Measurements from ENCODE around the gene MYH4.

The MYH4 gene

DNA sequence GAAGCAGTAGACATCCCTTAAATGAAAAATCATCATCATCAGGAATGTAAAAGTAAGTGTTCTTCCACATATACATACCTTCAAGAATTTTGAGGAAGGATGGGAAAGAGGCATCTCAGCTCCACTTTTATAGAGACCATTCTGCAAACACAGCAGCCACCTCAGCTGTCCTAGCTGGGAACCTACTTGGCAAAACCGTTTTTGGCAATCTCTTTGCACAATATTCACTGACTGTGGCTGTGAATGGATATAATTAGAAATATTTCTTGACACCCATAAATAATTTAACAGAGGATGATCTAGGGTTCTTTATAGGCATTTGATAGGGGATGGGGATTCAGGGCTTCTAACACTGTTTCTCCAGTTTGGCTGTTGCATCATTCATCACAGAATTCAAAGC, at the start of gene MYH4:
TSS of gene MYH4 (minus strand) at position 101 of the 400 bp plus-strand sequence. CDS start 2,814 bp downstream, outside the sequence.
- DNase-seq = no peak

GRCh38 chr17:10518271-10519037, 49.1 kb upstream of the MYH4 start, which contains the start of gene MYH1:
MYH1 (minus strand) TSS chr17:10518542; CDS start chr17:10516642, 1,900 bp downstream.
- no peak for DNase-seq

DNA sequence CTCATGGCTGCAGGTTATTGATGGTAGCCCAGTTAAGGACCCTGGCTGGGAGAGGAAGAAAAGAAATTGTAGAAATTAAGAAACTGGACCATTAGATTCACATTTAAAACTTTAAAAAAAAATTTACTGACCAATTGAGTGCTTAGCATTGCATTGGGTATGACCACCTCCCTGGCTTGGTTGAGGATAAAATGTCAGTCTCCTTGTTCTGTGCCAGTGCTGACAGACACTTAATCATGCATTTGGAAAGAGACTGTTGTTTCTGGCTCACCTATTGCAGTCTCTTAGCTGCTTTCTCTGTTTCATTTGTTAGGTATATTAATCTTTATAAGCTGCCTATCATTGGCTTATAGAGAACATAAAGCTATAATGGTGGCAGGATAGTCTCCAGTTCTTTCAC, 47.3 kb upstream of the MYH4 start:
- no peak for DNase-seq

- DNase-seq = no peak
Measured at GRCh38 chr17:10516065-10516464, 46.7 kb upstream of the MYH4 start.

- no peak for DNase-seq
Measured at GRCh38 chr17:10513299-10514067, 44.1 kb upstream of the MYH4 start.

GRCh38 chr17:10512856-10513255, 43.5 kb upstream of the MYH4 start:
- no peak for DNase-seq

DNA sequence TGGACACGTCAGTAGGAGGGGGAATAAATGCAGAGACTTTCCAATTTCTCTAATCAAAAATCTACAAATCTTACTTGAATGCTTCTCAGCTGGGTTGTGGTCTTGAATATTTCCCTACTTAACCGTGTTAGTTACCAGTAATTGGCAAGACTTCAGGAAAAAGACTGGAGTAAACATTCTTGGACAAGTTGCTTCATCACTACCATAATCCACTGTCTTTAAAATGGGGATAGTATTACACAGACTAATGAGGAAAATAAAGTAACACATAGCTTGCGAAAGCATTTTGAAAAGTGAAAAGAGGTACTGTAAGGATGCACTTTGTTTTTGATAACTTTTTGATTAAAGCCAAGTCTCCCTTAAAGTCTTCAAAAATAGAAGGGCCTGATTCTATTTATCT, 30.6 kb upstream of the MYH4 start:
- no peak for DNase-seq

- DNase-seq = no peak
Measured at GRCh38 chr17:10492004-10492403, 22.6 kb upstream of the MYH4 start.

GRCh38 chr17:10482252-10482651, 12.9 kb upstream of the MYH4 start:
- DNase-seq = no peak

DNA sequence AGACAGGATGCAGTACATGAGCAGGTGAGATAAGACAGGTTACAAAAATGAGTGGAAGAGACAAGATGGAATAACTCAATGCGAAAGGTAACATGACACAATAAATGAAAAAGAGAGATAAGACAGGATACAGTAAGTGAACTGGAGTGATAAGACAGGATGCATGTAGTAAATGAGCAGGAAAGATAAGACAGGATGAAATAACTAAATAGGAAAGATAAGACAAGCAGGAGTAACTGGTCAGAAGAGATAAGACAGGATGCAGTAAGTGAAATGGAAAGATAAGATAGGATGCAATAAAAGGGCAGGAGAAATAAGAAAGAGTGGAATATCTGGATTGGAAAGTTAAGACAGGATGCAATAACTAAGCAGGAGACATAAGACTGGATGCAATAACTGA, 8.3 kb upstream of the MYH4 start:
- no peak for DNase-seq

DNA sequence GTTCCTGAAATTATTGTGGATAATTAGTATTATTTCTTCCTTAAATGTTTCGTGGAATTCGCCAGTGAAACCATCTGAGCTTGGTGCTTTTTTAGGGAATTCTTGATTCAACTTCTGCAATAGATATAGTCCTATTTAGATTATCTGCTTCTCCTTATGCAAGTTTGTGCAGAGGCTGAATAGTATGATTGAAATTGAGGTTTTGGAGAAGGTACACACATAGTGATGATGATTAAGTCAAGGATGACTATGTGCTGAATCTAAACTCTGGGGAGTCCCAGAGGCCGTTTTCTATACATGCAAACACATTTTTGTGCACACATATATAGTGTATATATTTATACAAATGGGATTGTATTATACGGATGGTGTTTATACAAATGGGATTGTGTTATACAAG, 5.2 kb upstream of the MYH4 start:
- no peak for DNase-seq

- no peak for DNase-seq
Measured at GRCh38 chr17:10471858-10472257, 2.5 kb upstream of the MYH4 start.

- no peak for DNase-seq
Measured at GRCh38 chr17:10463402-10463801, 6.0 kb downstream of the MYH4 start.

DNA sequence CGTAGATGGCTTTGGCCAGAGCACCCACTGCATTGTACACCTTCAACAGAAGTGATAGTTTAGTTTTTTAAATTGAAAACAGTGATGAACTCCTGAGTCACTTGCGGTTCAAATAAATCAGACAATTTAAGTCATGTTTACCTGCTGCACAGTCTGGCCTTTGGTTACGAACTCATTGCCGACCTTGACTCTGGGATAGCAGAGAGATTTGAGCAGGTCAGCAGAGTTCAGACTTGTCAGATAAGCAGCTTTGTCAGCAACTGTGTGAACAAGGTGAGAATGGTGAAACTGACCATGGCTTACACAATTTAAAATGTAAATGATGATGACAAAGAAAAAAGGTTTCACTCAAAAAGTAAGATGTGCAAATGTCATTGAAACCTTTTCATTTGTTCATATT, 9.3 kb downstream of the MYH4 start:
- DNase-seq = no peak

GRCh38 chr17:10458701-10459100, 10.7 kb downstream of the MYH4 start:
- no peak for DNase-seq

- DNase-seq = no peak
Measured at GRCh38 chr17:10457952-10458351, 11.4 kb downstream of the MYH4 start.

DNA sequence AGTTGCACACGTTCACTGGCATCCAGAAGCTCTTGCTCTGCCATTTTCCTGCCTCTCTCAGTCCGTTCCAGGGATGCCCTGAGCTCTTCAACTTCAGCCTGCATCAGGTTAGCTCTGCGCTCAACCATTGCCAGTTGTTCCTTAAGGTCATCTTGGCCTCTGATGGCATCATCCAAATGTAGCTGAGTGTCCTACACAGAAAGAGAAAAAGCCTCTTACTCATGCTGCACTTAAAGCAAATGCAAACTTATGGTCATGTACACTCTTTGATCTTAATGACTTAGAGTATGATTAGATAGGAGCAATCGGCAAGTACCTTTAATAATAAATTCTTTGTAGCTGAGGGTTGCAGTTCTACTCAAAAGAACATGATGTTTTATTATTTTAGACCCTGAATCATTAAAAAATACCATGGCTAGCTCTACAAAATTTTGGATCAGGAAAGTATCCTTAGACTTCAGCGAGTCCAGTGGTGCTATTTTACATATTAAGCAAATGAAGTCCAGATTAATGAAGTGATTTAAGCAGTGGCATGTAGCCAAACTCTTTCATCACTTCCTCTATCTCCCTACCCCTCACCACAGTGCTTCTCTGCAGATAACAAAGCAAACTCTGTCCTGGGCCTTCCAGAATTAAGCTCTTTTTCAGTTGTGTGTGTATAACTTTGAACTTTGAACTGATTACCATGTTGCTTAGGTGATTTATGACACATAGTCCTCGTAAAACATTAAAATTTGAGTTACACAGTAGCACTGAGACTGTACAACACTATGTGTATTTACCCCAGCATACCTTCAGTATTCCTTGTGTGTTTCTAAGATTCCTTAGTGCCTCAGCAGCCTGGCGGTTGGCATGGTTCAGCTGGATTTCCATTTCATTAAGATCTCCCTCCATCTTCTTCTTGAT, 22.1 kb downstream of the MYH4 start:
- no peak for DNase-seq

GRCh38 chr17:10439816-10440215, 29.5 kb downstream of the MYH4 start:
- no peak for DNase-seq

DNA sequence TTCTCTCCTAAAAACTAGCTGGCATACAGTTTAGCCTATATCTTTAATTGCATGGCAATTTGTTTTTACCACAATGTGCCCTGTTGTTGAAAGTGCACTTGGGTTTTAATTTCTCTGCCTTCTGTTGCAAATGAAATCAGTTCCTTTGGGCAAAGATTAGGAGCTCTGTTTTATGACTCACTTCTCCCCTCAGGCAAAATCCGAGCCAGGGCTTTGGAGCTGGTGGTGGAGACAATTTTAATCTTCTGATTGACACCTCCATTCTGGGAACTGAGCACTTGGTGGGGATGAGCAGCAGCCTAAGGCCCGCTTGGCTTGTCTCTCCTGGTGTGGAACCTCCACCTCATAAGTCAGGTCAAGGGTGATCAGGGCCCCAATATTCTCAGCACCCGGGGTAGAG, 34.3 kb downstream of the MYH4 start:
- no peak for DNase-seq

GRCh38 chr17:10429421-10430045, 39.8 kb downstream of the MYH4 start:
- no peak for DNase-seq

DNA sequence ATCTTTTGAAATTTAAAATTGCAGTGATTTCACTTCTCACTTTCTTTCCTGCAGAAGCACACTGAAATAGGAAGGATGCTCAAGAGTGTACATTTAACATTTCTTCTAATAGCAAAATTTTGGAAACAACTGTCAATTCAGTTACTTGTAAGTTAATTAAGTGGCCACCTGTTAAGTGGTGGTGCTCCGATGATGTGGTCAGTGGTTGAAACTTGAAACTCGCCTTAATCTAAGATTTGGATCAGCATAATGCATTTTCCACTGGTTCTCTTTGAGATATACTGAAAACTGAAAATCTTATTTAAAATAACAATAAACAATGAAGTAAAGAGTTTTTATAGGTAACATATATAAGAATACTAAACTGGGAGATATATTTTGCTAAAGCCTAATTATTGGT, 40.6 kb downstream of the MYH4 start:
- no peak for DNase-seq

DNA sequence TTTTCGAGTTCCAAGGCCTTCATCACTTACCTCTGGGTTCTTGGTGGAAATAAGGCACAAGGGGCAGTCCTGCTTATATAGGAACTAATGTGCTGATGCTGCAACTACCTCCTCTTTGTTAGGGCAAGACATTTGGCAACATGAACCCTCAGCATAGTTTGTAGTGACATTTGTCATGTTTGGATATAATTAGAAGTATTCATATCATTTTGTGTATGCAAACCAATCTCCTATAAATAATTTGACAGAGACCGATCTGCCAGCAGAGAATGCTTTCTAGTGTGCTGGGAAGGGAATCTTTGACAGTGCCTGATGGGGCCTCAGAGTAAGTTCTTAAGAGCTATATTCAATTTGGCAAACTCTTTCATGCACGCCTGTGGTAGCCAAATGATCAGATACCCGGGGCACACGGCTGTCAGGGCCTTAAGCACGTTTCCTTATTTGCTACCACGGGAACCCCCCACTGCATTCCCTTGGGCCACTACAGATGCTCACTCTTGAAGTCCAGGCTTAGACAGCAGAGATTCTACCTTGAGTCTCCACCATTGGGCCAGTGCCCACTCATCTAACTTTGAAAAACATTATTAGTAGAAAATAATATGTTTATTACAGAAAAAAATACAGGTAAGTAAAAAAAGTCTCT, 47.3 kb downstream of the MYH4 start, which contains the start of gene MYH8:
TSS of gene MYH8 (minus strand) at position 51 of the 643 bp plus-strand sequence. CDS start 1,723 bp downstream, outside the sequence.
- no peak for DNase-seq
